ENCODE results near the gene KIFC1.
"Not testable (repeated sequence)": the region's sequence is repeated elsewhere in the genome, so short reads cannot be mapped to it uniquely, and the experiment has no call there.

KIFC1 gene, protein sequence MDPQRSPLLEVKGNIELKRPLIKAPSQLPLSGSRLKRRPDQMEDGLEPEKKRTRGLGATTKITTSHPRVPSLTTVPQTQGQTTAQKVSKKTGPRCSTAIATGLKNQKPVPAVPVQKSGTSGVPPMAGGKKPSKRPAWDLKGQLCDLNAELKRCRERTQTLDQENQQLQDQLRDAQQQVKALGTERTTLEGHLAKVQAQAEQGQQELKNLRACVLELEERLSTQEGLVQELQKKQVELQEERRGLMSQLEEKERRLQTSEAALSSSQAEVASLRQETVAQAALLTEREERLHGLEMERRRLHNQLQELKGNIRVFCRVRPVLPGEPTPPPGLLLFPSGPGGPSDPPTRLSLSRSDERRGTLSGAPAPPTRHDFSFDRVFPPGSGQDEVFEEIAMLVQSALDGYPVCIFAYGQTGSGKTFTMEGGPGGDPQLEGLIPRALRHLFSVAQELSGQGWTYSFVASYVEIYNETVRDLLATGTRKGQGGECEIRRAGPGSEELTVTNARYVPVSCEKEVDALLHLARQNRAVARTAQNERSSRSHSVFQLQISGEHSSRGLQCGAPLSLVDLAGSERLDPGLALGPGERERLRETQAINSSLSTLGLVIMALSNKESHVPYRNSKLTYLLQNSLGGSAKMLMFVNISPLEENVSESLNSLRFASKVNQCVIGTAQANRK

GRCh38 chr6:33391278-33391921, at the start of gene KIFC1:
TSS of gene KIFC1 (plus strand) at chr6:33391823. CDS start at chr6:33391986, 163 bp downstream.
- peak; percentile 89 to 100 (median 99) for DNase-seq

DNA sequence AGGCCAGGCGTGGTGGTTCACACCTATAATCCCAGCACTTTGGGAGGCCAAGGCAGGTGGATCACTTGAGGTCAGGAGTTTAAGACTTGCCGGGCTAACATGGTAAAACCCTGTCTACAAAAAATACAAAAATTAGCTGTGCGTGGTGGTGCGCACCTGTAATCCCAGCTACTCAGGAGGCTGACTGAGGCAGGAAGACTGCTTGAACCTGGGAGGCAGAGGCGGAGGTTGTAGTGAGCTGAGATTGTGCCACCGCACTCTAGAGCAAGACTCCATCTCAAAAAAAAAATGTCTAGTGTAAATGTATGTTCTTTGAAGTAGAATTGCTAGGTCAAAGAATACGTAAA, 48.0 kb upstream of the KIFC1 start:
- DNase-seq, result not testable (repeated sequence)

DNA sequence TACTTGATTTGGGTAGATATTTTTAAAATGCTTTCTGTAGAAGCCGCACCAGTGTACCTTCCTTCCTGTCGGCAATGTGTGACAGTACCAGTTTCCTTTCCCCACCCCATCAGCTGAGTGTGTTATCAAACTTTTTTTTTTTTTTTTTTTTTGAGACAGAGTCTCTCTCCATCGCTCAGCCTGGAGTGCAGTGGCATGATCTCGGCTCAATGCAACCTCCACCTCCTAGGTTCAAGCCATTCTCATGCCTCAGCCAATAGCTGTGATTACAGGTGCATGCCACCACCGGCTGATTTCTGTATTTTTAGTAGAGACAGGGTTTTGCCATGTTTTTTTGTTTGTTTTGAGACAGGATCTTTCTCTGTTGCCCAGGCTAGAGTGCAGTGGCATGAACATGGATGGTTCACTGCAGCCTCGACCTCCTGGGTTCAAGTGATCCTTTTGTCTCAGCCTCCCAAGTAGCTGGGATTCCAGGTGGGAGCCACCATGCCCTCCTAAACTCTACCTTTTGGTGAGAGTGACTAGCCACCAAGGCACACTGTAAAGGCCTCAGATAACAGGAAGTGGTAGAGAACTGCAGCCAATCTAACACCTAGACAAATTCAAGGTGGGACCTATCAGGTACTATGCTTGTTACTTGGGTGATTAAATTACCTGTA, 47.5 kb upstream of the KIFC1 start:
- DNase-seq, result no peak

DNA sequence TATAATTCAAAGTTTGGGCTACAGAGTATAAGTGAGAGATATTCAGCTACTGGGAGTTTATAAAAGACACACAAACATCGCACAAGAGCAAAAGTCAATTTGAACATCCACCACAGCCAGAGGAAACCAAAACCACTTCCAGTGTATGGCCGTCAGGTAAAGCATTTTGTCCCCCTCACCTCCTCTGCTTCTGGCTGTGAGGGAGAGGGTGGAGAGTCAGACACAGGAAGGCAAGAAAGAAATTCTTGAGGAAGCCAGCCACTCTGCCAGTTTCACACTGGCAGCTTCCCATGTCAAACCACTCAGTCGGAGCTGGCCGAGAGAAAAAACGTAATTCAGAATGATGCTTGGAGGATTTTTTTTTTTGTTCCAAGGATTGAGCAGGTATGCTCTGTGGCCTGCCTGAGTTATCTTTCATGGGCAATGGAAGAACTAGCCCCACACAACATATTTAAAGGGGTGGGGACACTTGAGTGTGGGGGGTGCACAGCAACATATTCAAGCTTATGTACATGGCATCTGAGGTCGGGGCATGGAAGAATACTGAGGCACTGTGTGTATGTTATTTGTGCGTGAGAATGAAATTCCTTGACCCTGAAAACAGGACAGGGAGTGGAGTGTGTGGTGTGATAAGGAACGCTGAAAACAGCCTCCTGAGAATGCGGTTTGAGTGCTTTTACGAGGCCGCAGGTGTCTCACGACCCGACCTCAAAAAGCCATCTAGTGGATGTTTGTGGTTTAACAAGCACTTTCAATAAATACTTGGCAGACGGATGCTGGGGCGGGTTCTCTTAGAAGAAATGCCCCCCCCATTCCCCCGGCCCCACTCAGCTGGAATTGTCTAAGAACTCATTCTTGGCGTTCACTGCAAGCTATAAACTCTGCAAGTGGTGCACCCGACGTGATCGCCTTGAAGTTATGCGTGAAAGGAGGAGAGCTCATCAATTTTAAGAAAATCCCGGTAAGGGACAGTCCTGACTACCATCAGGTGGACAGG, 46.6 kb upstream of the KIFC1 start:
- DNase-seq, result peak in 24 of 51 donors; percentile 2 to 42 (median 14)

- not testable (repeated sequence) for DNase-seq
Observed at GRCh38 chr6:33346972-33347371, 44.7 kb upstream of the KIFC1 start.

- DNase-seq, result no peak
Observed at GRCh38 chr6:33347816-33348215, 43.8 kb upstream of the KIFC1 start.

DNA sequence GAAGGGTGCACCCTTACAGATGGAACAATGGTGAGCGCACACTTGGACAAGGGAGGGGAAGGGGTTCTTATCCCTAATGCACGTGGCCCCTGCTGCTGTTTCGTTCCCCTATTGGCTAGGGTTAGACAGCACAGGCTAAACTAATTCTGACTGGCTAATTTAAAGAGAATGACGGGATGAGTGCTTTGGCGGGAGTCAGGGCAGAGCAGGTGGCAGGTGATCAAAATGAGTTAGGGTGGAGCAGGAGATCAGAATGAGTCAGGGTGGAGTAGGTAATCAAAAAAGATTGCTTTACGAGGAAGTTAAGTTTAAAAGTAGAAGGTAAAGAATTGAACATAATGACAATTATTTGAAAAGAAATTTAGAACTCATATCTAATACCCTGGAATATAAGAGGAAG, 35.8 kb upstream of the KIFC1 start:
- DNase-seq, result not testable (repeated sequence)

- DNase-seq, result no peak
Observed at GRCh38 chr6:33356295-33356694, 35.3 kb upstream of the KIFC1 start.

DNA sequence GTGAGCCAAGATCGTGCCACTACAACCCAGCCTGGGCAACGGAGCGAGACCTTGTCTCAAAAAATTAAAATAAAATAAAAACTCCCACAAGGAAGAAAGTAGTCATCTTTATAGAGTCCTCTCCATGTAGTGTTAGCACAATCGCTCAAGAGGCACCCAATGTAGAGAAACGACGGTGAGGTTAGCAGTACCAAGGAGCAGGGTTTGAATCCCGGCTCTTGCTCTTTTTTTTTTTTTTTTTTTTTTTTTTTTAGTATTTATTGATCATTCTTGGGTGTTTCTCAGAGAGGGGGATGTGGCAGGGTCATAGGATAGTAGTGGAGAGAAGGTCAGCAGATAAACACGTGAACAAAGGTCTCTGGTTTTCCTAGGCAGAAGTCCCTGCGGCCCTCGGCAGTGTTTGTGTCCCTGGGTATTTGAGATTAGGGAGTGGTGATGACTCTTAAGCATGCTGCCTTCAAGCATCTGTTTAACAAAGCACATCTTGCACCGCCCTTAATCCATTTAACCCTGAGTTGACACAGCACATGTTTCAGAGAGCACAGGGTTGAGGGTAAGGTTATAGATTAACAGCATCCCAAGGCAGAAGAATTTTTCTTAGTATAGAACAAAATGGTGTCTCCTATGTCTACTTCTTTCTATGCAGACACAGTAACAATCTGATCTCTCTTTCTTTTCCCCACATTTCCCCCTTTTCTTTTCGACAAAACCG, 34.3 kb upstream of the KIFC1 start:
- DNase-seq, result not testable (repeated sequence)

DNA sequence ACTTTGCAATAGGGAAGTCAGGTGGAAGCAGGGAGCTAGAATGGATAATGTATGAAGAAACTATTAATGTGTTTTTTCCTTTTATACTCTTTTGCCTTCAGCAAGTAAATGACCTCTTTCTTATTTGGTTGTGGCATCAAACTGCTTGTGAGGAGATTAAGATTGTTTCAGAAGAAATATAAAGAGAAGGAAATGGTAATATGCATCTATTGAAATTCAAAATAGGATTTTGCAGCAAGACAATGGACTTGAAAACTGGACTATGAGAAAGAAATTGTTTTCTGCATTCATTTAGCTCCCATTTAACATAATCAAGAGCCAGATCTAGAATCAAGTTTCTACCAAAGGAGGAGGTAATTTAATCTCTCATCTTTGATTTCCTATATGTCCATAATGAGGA, 32.3 kb upstream of the KIFC1 start:
- DNase-seq, result no peak

DNA sequence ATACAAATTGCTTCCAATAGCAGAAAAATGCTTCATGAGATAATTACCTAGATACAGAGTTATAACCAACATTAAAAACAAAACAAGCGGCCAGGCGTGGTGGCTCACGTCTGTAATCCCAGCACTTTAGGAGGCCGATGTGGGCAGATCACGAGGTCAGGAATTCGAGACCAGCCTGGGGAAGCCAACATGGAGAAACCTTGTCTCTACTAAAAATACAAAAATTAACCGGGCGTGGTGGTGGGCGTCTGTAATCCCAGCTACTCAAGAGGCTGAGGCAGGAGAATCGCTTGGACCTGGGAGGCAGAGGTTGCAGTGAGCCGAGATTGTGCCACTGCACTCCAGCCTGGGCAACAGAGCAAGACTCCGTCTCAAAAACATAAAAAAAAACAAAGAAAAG, 28.1 kb upstream of the KIFC1 start:
- not testable (repeated sequence) for DNase-seq

GRCh38 chr6:33364475-33365205, 27.0 kb upstream of the KIFC1 start:
- DNase-seq, result not testable (repeated sequence)

DNA sequence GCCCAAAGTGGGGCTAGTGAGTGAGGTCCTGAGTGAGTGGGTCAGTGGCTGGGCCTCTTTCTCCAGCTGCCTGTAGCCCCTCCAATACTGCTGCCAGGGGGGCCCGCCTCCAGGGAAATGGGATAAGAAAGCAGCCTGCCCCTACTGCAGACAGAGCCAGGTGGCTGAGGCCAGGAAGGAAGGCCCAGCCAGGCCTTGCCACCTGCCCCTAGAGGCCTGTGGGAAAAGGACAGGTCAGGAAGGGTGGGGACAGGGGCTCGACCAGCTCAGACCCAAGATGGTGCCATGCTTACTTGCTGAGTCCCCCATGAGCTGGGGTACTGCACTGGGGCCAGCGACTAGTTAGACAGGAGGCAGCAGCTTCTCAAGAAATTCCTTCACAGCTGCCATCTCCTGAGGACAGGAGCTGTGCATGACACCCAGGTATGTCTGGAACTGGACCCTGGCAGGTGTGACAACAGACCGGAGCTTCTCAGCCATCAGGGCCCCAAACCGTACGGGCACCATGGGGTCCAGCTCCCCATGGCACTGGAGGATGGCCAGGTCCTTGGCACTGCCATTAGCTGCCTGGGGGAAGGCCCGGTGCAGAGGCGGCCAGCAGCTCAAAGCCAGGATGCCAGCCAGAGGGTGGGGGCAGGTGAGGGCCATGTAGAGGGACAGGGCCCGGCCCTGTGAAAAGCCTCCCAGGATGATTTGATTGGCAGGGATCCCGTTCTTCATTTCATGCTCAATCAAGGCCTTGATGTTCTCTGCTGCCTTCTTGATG, 26.2 kb upstream of the KIFC1 start:
- not testable (repeated sequence) for DNase-seq

GRCh38 chr6:33367009-33367714, 24.5 kb upstream of the KIFC1 start:
- no peak for DNase-seq

GRCh38 chr6:33367715-33368025, 24.0 kb upstream of the KIFC1 start:
- not testable (repeated sequence) for DNase-seq

DNA sequence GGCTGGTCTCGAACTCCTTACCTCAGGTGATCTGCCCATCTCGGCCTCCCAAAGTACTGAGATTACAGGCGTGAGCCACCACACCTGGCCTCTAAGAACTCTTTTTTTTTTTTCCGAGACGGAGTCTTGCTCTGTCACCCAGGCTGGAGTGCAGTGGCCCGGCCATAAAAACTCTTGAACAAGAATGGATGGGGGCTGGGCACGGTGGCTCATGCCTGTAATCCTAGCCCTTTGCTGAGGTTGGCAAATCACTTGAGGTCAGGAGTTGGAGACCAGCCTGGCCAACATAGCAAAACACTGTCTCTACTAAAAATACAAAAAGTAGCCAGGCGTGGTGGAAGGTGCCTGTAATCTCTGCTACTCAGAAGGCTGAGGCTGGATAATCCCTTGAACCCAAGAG, 19.7 kb upstream of the KIFC1 start:
- DNase-seq, result not testable (repeated sequence)

- DNase-seq, result no peak
Observed at GRCh38 chr6:33372526-33373123, 19.0 kb upstream of the KIFC1 start.
